GM10847 (cell line): ENCODE data around the gene LVRN.

Experiments
- POLR2A ChIP-seq: IDR thresholded peaks from 2 replicates; pipeline ENCODE4 v1.6.1; 2011; ENCODE audit not compliant: insufficient read length; ENCODE audit errors: extremely low read depth

Gene LVRN

GRCh38 chr5:116044073-116044472 lies 81.8 kb downstream of the LVRN start:
- TF ChIP-seq POLR2A = no peak

GRCh38 chr5:116045821-116046220 lies 83.5 kb downstream of the LVRN start:
- TF ChIP-seq POLR2A = no peak

- no peak for TF ChIP-seq POLR2A
Observed at GRCh38 chr5:116046261-116046660, 84.0 kb downstream of the LVRN start.

GRCh38 chr5:116046823-116047222 lies 84.5 kb downstream of the LVRN start:
- no peak for TF ChIP-seq POLR2A

GRCh38 chr5:116058346-116058936 lies 96.2 kb downstream of the LVRN start:
- no peak for TF ChIP-seq POLR2A

GRCh38 chr5:116062352-116062751 lies 100.1 kb downstream of the LVRN start:
- no peak for TF ChIP-seq POLR2A

GRCh38 chr5:116063950-116064349 lies 101.7 kb downstream of the LVRN start:
- TF ChIP-seq POLR2A = no peak

- no peak for TF ChIP-seq POLR2A
Observed at GRCh38 chr5:116068028-116068632, 105.9 kb downstream of the LVRN start.

- no peak for TF ChIP-seq POLR2A
Observed at GRCh38 chr5:116071211-116071610, 108.9 kb downstream of the LVRN start.

- no peak for TF ChIP-seq POLR2A
Observed at GRCh38 chr5:116075191-116075831, 113.0 kb downstream of the LVRN start.

- no peak for TF ChIP-seq POLR2A
Observed at GRCh38 chr5:116076496-116076895, 114.2 kb downstream of the LVRN start.
